HG03571 (cell line): ENCODE data around the gene P2RY1.

Source experiments
- ATAC-seq: cut with Tn5 transposase; IDR thresholded peaks from one replicate; pipeline ENCODE4 v1.9.1; 2021; ENCODE audit not compliant: unreplicated experiment

P2RY1 gene

DNA sequence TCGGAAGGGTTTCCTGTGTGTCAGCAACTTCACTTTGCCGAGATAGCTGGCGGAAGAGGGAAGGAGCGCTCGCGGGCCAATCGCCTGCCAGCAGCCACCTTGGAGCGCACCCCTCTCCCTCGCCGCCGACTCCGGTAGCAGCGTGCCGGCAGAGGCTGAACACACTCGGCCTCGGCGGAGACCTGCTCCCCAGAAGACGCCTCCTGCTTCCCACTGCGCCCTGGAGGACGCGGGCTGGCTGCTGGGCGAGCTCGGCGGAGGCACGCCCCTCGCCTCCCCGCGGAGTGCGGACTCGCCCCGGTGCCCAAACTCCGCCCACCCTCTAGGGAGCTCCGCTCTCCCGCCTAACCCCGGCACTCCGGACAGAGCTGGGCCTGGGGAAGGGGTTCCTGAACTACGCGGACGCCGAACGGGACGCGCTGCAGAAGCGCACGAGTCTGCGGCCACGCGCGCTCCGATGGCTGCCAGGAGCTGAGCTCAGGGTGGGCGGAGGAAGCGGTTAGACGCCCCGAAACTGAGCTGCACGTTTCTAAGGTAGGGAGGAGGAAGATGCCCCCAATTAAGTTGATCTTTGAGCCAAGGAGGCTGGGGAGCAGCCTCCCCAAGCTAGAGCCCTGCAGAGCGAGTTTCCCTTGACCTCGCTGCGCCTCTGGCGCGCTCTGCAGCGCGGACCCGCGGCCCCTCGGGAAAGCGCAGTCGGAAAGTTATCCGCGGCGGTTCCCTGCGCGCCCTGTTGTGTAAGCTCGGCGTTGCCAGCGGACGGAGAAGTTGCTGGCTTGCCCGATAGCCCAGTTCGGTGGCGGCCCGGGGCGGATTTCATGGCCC is at the start of gene P2RY1:
Gene P2RY1 (plus strand): TSS at position 356 of the 825 bp plus-strand sequence. CDS start 652 bp downstream, outside the sequence.
- peak; percentile 82 for ATAC-seq

DNA sequence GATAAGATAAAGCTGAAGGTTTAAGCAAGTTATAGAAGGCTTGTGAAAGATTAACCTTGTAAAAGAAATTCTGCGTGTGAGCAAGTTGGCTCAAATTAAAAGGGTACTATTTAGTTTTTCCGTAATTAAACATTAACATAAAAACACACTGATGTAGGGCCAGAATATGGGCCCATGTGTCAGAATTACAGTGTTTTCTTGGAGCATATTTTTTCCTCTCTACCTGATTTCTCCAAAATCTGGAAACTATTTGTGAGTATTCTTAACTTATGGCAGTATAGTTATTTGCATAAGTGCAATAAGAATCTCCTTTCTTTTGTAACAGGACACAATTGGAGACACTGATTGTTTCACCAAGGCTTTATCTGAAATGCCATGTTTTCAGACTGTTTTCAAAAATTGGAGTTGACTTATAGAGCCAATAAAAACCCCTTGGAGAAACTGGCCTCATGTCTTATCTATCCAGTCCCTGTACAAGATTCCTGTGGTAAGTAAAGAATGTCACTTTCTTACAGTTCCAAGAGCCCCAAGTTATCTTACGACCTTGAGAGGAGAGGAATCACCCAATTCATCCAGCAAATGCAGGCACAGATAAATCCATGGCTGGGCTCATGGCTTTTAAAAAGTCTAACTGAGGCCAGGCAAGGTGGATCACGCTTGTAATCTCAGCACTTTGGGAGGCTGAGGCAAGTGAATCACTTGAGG is 47.8 kb upstream of the P2RY1 start:
- ATAC-seq = no peak

GRCh38 chr3:152790651-152791387 is 44.1 kb upstream of the P2RY1 start:
- no peak for ATAC-seq

DNA sequence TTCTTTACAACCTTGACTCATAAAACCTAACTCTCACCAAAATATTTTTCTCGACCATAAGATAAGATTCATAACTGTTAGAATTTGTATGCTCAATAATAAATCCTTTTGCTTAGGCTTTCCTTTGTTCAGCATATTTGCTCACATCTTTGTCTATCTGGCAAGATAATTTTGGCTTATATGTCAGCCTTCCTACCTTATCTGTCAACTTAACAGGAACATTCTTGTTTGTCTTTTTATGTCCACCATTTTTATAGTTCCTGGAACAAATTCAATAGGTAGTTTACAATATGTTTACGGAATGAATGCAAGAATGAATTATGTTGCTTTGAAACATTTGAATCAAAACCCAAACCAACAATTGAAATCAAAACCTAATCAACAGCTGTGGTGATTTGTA is 41.0 kb upstream of the P2RY1 start:
- no peak for ATAC-seq

DNA sequence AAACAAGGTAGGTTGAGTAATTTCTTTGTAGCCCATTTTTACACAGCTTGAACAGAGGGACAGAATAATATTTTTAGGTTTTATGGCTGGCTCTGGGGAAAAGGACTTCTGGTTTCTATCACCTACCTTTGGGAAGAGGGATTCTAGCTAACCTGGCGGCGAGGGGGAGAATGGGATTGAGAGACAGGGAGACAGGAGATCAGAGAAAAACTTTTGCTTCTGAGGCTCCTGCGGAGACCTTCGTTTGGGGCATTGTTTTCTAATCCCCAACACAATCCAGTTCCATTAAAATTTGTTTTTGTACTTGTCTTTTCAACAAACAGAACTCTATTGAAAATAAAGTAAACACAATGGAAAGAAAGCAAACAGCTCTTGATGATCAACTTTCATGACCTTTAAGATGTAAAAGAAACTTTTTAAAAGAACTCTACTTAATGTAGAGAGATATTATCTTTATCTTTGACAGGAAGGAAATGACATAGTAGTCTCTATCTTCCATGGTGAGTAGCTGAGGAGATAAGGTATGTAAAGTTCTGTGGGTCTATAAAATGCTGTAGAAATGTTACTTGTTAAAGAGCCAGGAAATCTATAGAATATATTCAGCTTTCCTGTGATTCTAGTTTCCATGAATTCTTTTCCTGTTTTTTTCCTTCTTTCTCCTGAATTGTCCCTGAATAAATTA is 37.0 kb upstream of the P2RY1 start:
- ATAC-seq = no peak

DNA sequence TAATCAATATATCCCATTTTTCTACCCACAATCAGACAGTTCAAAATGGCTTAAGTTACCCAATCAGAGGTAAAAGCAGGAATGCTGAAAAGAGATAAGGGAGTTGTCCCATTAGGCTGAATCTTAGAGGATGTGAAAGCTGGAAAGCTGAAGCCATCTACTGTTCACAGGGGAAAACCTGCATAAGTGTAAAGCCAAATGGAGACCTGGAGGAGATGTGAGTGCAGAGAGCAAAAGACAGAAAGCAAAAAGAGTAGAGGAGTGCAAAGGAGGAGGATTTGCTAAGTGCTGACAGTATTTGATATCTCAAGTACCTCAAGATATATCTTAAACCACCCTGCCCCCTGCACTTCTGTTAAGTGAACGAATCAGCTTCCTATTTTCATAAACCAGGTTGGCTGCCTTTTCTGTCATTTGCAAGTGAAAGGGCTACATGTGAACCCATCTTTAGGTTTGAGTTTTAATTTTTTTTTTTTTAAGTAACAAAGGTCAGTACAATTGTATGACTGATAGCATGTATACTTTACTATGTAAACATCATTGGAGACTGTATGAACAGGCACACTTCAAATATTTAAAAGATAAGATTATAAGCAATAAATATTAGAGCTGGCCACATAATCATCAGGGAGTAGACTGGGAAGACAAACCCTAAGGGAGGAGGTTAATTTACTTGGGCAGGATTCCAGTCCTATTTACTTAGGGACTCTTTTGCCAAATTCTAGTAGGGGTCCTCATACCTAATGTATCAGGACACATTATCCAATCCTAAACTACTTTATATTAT is 22.8 kb upstream of the P2RY1 start:
- no peak for ATAC-seq

DNA sequence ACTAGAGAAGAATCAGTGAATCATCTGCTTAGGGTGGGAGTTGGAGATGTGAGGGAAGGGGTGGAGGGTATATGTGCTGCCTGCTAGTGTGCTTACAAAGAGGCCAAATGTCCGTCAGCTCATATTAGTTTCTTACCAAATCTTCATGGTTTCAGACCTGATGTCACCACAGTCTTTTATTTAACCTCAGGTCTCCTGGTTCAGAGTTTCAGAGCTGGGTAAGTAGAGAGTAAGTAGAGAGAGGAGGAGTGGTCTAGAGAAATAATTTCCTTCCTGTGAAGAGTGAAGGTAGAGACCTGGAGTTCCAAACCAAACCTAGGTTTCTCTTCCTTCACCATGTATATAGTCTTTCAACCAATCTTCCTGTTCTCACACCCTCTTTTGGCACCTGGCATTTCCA is 17.5 kb upstream of the P2RY1 start:
- no peak for ATAC-seq

GRCh38 chr3:152818027-152818426 is 16.9 kb upstream of the P2RY1 start:
- no peak for ATAC-seq

- ATAC-seq = no peak
Observed at GRCh38 chr3:152823173-152823572, 11.8 kb upstream of the P2RY1 start.

- ATAC-seq = no peak
Observed at GRCh38 chr3:152823781-152824180, 11.2 kb upstream of the P2RY1 start.

GRCh38 chr3:152825566-152825965 is 9.4 kb upstream of the P2RY1 start:
- ATAC-seq = no peak

DNA sequence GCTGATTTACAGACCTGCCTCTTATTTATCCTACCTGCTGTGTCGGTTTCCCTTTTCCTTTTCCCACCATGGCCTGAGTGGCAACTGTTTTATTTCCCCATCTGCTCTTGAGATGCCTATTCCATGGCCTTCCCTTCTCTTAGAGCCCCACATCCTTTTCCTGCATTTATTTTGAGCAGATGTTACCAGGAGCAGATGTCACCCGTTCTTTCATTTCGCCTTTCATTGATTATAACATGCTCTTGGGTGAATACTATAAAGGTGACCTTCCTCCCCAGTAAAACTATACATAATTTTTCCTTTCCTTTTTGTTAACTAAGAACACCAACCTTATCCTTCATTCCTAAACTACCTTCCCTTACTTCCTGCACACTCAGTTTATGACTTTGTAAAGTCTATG is 8.5 kb upstream of the P2RY1 start:
- ATAC-seq = no peak

DNA sequence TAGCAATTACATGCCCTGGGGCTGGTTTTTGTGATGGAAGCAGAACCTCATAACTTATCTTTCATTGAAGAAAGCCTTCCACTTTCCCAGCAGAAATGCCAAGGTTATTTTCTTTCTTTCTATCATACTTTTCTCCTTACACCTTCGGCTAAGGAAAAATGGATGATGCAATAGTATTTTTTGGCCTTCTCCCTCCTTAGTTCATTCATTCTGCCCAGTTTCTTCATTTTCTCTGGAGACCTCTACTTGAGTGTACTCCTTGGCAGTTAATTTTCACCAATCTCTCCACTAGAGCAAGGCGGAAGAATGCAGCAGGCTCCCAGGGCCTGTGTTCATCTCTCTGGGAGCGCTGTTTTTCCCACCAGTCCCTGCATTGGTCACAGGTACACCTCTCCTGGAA is 7.6 kb upstream of the P2RY1 start:
- no peak for ATAC-seq

DNA sequence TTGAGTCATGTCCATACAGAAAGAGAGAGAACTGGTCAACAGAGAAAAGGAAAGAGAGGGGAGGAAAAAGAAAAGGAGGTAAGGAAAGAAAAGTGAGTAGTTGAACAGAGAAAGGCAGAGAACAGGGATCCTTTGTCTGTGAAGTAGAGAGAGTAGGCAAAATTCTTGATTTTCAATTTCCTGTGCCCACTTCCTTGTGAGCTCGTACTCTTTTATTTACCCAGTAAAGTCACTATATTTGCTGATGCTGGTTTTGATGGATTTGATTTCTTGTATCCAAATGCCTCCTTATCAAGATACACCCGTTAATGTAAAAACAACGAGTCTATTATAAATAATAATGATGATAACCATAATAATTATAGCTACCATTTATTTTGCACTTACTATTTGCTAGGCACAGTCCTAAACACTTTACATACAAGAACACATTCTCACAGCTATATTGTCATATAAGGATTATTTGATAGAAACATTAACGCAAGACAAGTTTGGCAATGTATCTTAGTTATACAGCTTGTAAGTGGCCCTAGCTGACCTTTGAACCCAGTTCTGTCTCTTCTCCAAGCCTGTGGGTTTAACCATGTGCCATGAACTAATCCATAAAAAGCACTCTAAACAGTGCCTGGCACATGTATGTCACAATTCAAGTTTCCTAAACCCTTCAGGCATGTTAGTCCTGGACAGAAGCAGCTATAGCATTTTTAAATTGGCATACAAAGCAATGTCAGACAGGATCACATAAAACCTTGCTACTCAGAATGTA is 6.7 kb upstream of the P2RY1 start:
- ATAC-seq = no peak

DNA sequence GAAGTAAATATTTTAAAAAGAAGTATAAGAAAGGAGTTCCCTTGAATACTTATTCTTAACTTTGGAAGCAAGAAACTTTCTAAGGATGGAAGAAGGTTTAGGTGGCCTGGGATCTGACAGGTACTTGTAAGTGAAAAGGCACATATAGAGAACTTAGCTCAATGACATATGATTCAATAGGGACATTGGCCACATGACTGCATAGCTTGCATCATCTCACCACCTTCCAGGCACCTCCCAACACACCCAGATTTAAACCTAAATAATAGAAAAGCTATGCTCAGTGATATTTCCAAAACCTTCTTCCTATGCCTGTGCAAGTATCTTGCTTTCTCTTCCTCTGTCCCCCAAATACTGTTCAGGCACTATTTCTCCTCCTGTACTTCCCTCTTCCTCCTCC is 4.7 kb upstream of the P2RY1 start:
- ATAC-seq = no peak

DNA sequence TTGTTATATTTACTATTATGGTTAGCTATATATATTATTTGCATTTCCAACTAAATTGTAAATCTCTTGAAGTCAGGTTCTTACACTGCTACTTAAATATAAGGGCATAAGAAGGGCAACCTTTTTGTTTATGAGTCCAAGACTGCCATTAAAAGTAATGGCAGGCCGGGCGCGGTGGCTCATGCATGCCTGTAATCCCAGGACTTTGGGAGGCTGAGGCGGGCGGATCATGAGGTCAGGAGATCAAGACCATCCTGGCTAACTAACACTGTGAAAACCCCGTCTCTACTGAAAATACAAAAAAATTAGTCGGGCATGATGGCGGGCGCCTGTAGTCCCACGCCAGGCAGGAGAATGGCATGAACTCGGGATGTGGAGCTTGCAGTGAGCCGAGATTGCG is 2.9 kb upstream of the P2RY1 start:
- no peak for ATAC-seq

DNA sequence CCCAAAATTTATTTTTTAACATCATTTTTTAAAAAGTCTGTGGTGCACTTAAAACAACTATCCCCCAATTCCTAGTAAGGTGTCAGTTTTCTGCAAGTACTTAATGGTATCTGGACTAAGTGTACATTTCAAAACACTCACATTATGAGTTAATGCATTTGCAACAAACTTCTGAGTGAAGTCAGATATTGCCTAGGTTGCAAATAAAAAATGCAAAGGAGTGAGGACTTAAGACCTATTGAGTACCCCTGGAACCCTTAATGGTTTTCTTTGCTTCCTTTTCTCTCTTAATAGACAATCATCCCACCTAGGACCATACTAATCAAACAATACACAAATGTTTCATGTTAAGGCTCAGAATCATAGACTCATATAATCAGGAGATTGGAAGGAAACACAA is 1.8 kb upstream of the P2RY1 start:
- no peak for ATAC-seq

DNA sequence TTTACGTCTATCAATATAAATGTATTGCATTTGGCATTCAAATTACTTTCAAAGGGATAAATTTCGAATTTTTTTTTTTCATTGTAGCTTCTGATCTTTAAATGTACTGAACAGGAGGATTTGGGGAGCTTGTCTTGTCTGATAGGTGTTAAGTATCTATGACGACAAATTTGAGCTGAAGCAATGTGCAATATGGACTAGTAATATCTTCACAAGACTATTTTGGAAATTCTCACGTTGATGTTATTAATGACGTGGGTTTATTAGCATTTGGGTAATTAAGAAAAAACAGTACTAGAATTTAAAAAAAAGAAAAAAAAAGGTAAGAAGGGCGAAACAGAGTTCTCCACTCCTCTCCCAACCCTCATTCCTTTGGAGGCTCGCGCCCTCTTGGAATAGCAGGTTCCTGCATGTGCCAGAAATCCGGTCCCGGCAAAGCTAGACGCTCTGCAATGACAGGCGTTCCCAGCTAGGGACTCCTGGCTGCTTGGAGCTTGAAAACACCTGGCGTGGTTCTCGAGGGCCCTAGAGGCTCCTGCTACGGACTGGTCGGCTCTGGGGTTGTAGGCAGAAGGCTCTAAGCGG is 648 bp upstream of the P2RY1 start:
- no peak for ATAC-seq

DNA sequence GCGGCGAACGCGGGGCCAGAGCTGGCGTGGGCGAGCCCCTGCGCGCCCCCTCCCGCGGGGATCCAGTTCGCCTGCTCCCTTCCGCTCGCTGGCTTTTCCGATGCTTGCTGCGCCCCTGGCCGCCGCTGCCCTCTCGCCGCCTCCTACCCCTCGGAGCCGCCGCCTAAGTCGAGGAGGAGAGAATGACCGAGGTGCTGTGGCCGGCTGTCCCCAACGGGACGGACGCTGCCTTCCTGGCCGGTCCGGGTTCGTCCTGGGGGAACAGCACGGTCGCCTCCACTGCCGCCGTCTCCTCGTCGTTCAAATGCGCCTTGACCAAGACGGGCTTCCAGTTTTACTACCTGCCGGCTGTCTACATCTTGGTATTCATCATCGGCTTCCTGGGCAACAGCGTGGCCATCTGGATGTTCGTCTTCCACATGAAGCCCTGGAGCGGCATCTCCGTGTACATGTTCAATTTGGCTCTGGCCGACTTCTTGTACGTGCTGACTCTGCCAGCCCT is 721 bp downstream of the P2RY1 start:
- peak; percentile 8 for ATAC-seq
